ENCODE results near the gene C19orf47. TPM values are rescaled to one million over a fixed set of nuclear protein-coding genes. Genes with fewer than 3 reads are reported as not detected.

C19orf47 gene
- polyA plus RNA-seq, 1 experiment, result 15.9 TPM

GRCh38 chr19:40390084-40390742 is 42.0 kb upstream of the C19orf47 start, which contains the start of gene HIPK4:
Gene HIPK4 (minus strand): TSS chr19:40390181. CDS start chr19:40389902, 279 bp downstream.
- POLR2A ChIA-PET, result interaction anchor here (0.5 kb wide), 1 partner anchor 180 kb away, joined by 3 read pairs; no protein-coding TSS in a partner anchor
- DNase-seq (ENCODE audit: low read depth, low spot score), result no peak
- TF ChIP-seq CTCF (IDR thresholded peaks at IDR 0.05; ENCODE audit: low read depth, low read length), result no peak
- H3K27ac ChIP-seq (ENCODE audit: low read depth, low read length), result no peak within 1 kb of the TSS
- CTCF ChIA-PET, result interaction anchor here (1.4 kb wide), 1 partner anchor 30 kb away, joined by 5 read pairs; no protein-coding TSS in a partner anchor
- H3K9me3 ChIP-seq (ENCODE audit: control insufficient read depth, insufficient read depth, low read length), result no peaks in the 10 kb centered on the region
- no peak within 1 kb of the TSS for H3K4me3 ChIP-seq (ENCODE audit: low read depth, low read length)
- no peaks in the 10 kb centered on the region for H3K27me3 ChIP-seq (ENCODE audit: control insufficient read depth, insufficient read depth, low read length)

- Histone ChIP-seq H3K27ac (ENCODE audit: low read depth, low read length) (no peak overlapping the region), H3K4me3 (ENCODE audit: low read depth, low read length) (no peak overlapping the region), H3K27me3 (ENCODE audit: control insufficient read depth, insufficient read depth, low read length) (no peaks in the 10 kb centered on the region), H3K9me3 (ENCODE audit: control insufficient read depth, insufficient read depth, low read length) (no peaks in the 10 kb centered on the region)
- CTCF ChIA-PET, result interaction anchor here (1.4 kb wide), 1 partner anchor 31 kb away, joined by 5 read pairs; no protein-coding TSS in a partner anchor
- POLR2A ChIA-PET, result interaction anchor here (0.5 kb wide), 1 partner anchor 181 kb away, joined by 3 read pairs; no protein-coding TSS in a partner anchor
- DNase-seq (ENCODE audit: low read depth, low spot score), result no peak
- no peak for TF ChIP-seq CTCF (IDR thresholded peaks at IDR 0.05; ENCODE audit: low read depth, low read length)
Measured at GRCh38 chr19:40389404-40390083, 41.3 kb upstream of the C19orf47 start.

GRCh38 chr19:40388481-40388880 is 40.3 kb upstream of the C19orf47 start:
- Histone ChIP-seq H3K27ac (ENCODE audit: low read depth, low read length) (no peak overlapping the region), H3K4me3 (ENCODE audit: low read depth, low read length) (no peak overlapping the region), H3K9me3 (ENCODE audit: control insufficient read depth, insufficient read depth, low read length) (no peaks in the 10 kb centered on the region; the same call in 1 of the 2 replicates), H3K27me3 (ENCODE audit: control insufficient read depth, insufficient read depth, low read length) (no peaks in the 10 kb centered on the region)
- ChIA-PET CTCF (interaction anchor here (1.4 kb wide), 1 partner anchor 32 kb away, joined by 5 read pairs; no protein-coding TSS in a partner anchor), POLR2A (no interaction called here)
- no peak for DNase-seq (ENCODE audit: low read depth, low spot score)
- no peak for TF ChIP-seq CTCF (IDR thresholded peaks at IDR 0.05; ENCODE audit: low read depth, low read length)

- no peak for DNase-seq (ENCODE audit: low read depth, low spot score)
- ChIA-PET POLR2A (interaction anchor here (0.5 kb wide), 1 partner anchor 14 kb away, joined by 3 read pairs; no protein-coding TSS in a partner anchor), CTCF (interaction anchor here (0.8 kb wide), 1 partner anchor 33 kb away, joined by 5 read pairs; no protein-coding TSS in a partner anchor)
- Histone ChIP-seq H3K4me3 (ENCODE audit: low read depth, low read length) (no peak overlapping the region), H3K9me3 (ENCODE audit: control insufficient read depth, insufficient read depth, low read length) (no peaks in the 10 kb centered on the region; the same call in 1 of the 2 replicates), H3K27me3 (ENCODE audit: control insufficient read depth, insufficient read depth, low read length) (no peaks in the 10 kb centered on the region), H3K27ac (ENCODE audit: low read depth, low read length) (no peak overlapping the region)
- TF ChIP-seq CTCF (IDR thresholded peaks at IDR 0.05; ENCODE audit: low read depth, low read length), result no peak
Measured at GRCh38 chr19:40387155-40387554, 39.0 kb upstream of the C19orf47 start.

All from AG04450 (cell line).